Stimulated activated naive CD8-positive, alpha-beta T cell treated with anti-CD3 and anti-CD28 coated beads, Interleukin-15, Interleukin-2, amounts not matched to agents 100 U/mL and 50 U/mL, for 24 hours (primary cell): ENCODE measurements around the gene ARRB1.
"Not testable (repeated sequence)": the region's sequence is repeated elsewhere in the genome, so short reads cannot be mapped to it uniquely, and the experiment has no call there.

Experiments used
- ATAC-seq: fragments of 150-1000 bp; cut with Tn5 transposase; one replicate; pipeline ENCODE4 v1.10.0; 2021
- DNase-seq: peaks from one replicate; pipeline ENCODE4 v3.0.0; 2021

ARRB1 gene

GRCh38 chr11:75274716-75275115 lies 76.7 kb downstream of the ARRB1 start:
- not testable (repeated sequence) for DNase-seq, ATAC-seq

- ATAC-seq (no peak), DNase-seq (no peak)
Measured at GRCh38 chr11:75273411-75274391, 77.8 kb downstream of the ARRB1 start.

- ATAC-seq (no peak), DNase-seq (no peak)
Measured at GRCh38 chr11:75272821-75273301, 78.6 kb downstream of the ARRB1 start.

GRCh38 chr11:75272391-75272790 lies 79.1 kb downstream of the ARRB1 start:
- no peak for ATAC-seq
- DNase-seq, result no peak

GRCh38 chr11:75271730-75272129 lies 79.7 kb downstream of the ARRB1 start:
- ATAC-seq, result no peak
- DNase-seq, result no peak

- ATAC-seq (no peak), DNase-seq (no peak)
Measured at GRCh38 chr11:75270896-75271418, 80.5 kb downstream of the ARRB1 start.

- DNase-seq (no peak), ATAC-seq (no peak)
Measured at GRCh38 chr11:75269896-75270295, 81.6 kb downstream of the ARRB1 start.

- ATAC-seq (no peak), DNase-seq (no peak)
Measured at GRCh38 chr11:75269367-75269660, 82.1 kb downstream of the ARRB1 start.

- no peak for DNase-seq
- ATAC-seq, result no peak
Measured at GRCh38 chr11:75268626-75269366, 82.7 kb downstream of the ARRB1 start.

GRCh38 chr11:75267171-75267970 lies 84.1 kb downstream of the ARRB1 start:
- no peak for ATAC-seq
- DNase-seq, result no peak

GRCh38 chr11:75265851-75266531 lies 85.5 kb downstream of the ARRB1 start:
- ATAC-seq (no peak), DNase-seq (no peak)

- ATAC-seq (no peak), DNase-seq (no peak)
Measured at GRCh38 chr11:75264971-75265370, 86.5 kb downstream of the ARRB1 start.

GRCh38 chr11:75264356-75264755 lies 87.1 kb downstream of the ARRB1 start:
- DNase-seq (no peak), ATAC-seq (no peak)

GRCh38 chr11:75263944-75264349 lies 87.5 kb downstream of the ARRB1 start:
- ATAC-seq (peak; percentile 21), DNase-seq (no peak)

- ATAC-seq, result no peak
- DNase-seq, result no peak
Measured at GRCh38 chr11:75262961-75263852, 88.3 kb downstream of the ARRB1 start.

GRCh38 chr11:75262436-75262835 lies 89.0 kb downstream of the ARRB1 start:
- DNase-seq (no peak), ATAC-seq (no peak)

- ATAC-seq (no peak), DNase-seq (no peak)
Measured at GRCh38 chr11:75261902-75262361, 89.5 kb downstream of the ARRB1 start.

- no peak for ATAC-seq
- DNase-seq, result no peak
Measured at GRCh38 chr11:75260396-75261170, 90.9 kb downstream of the ARRB1 start.

GRCh38 chr11:75254326-75254725 lies 97.1 kb downstream of the ARRB1 start:
- ATAC-seq, result no peak
- no peak for DNase-seq

GRCh38 chr11:75249704-75250103 lies 101.8 kb downstream of the ARRB1 start:
- DNase-seq (no peak), ATAC-seq (no peak)
